Mesendoderm (in vitro differentiated cells): ENCODE measurements around the gene TTC3.
"Not testable (repeated sequence)": the region's sequence is repeated elsewhere in the genome, so short reads cannot be mapped to it uniquely, and the experiment has no call there.

Experiments used
- DNase-seq: peaks from one replicate; pipeline ENCODE4 v3.0.0; 2013
- H2AK5ac ChIP-seq: 2 replicates; pipeline ENCODE4 v1.6.1; 2013; ENCODE audit warnings: low read length, inconsistent platforms
- H2BK120ac ChIP-seq: 2 replicates; pipeline ENCODE4 v1.6.1; 2013; ENCODE audit warnings: low read depth, mild to moderate bottlenecking, low read length, moderate library complexity, mixed read lengths
- H2BK15ac ChIP-seq: replicated peaks from 2 replicates; pipeline ENCODE4 v1.6.1; 2013; ENCODE audit warnings: low read depth, mild to moderate bottlenecking, moderate library complexity
- H2BK5ac ChIP-seq: 2 replicates; pipeline ENCODE4 v1.6.1; 2013; ENCODE audit warnings: low read length, inconsistent platforms
- H3K18ac ChIP-seq: 2 replicates; pipeline ENCODE4 v1.6.1; 2013; ENCODE audit warnings: mild to moderate bottlenecking, low read length, mixed read lengths
- H3K23ac ChIP-seq: one replicate; pipeline ENCODE4 v1.6.1; 2013; ENCODE audit warnings: low read length
- H3K27ac ChIP-seq: 2 replicates; pipeline ENCODE4 v1.5.1; 2013; ENCODE audit warnings: low read depth, mild to moderate bottlenecking, inconsistent platforms, low read length, moderate library complexity
- H3K27me3 ChIP-seq: 2 replicates; pipeline ENCODE4 v1.6.1; 2013; ENCODE audit warnings: low read length, control low read depth, mild to moderate bottlenecking, inconsistent platforms; ENCODE audit not compliant: insufficient read depth, poor library complexity
- H3K36me3 ChIP-seq: 2 replicates; pipeline ENCODE4 v1.6.1; 2013; ENCODE audit warnings: low read length, inconsistent platforms; ENCODE audit not compliant: control insufficient read depth, insufficient read depth
- H3K4ac ChIP-seq: one replicate; pipeline ENCODE4 v1.6.1; 2013; ENCODE audit warnings: low read depth, mild to moderate bottlenecking, low read length, moderate library complexity
- H3K4me1 ChIP-seq: 2 replicates; pipeline ENCODE4 v1.6.1; 2013; ENCODE audit warnings: low read depth, low read length, inconsistent platforms; ENCODE audit not compliant: control insufficient read depth
- H3K4me2 ChIP-seq: 2 replicates; pipeline ENCODE4 v1.6.1; 2013; ENCODE audit warnings: low read length
- H3K4me3 ChIP-seq: 2 replicates; pipeline ENCODE4 v1.5.1; 2013; ENCODE audit warnings: mild to moderate bottlenecking, low read length
- H3K56ac ChIP-seq: one replicate; pipeline ENCODE4 v1.6.1; 2013; ENCODE audit warnings: low read length
- H3K79me1 ChIP-seq: 2 replicates; pipeline ENCODE4 v1.6.1; 2013; ENCODE audit warnings: low read length, inconsistent platforms
- H3K79me2 ChIP-seq: 2 replicates; pipeline ENCODE4 v1.6.1; 2013; ENCODE audit warnings: mild to moderate bottlenecking, low read length; ENCODE audit not compliant: control insufficient read depth, insufficient read depth
- H3K9ac ChIP-seq: 2 replicates; pipeline ENCODE4 v1.6.1; 2013; ENCODE audit warnings: low read length, inconsistent platforms
- H4K5ac ChIP-seq: one replicate; pipeline ENCODE4 v1.6.1; 2013; ENCODE audit warnings: low read length
- H4K8ac ChIP-seq: one replicate; pipeline ENCODE4 v1.6.1; 2013; ENCODE audit warnings: low read depth, mild to moderate bottlenecking, control low read depth, low read length, moderate library complexity
- WGBS: extraction: QIAGEN DNeasy Blood & Tissue Kit; methylation state at CpG from one replicate; pipeline ENCODE4 v1.1.7; 2013; ENCODE audit warnings: low lambda C conversion rate, missing lambda C conversion rate; ENCODE audit not compliant: insufficient coverage; ENCODE audit errors: extremely low coverage; 5-methylcytosine and 5-hydroxymethylcytosine counted together

The TTC3 gene

DNA sequence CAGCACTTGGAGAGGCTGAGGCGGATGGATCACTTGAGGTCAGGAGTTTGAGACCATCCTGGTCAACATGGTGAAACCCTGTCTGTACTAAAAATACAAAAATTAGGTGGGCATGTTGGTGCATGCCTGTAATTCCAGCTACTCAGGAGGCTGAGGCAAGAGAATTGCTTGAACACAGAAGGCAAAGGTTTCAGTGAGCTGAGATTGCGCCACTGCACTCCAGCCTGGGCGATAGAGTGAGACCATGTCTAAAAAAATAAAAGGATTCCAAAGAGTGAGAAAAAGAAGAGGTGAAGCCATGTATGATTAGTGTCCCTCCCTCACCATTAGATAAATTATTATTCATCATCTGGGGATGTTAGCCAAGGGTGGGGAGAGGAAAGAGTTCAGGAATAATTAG is 29.7 kb downstream of the TTC3 start:
- not testable (repeated sequence) for H3K36me3 ChIP-seq, DNase-seq

GRCh38 chr21:37106998-37107397 is 33.9 kb downstream of the TTC3 start:
- H3K36me3 ChIP-seq = no peaks in the 10 kb centered on the region
- H3K4me1 ChIP-seq = no peaks in the 10 kb centered on the region
- no peaks in the 10 kb centered on the region for H3K79me1 ChIP-seq
- H4K5ac ChIP-seq = no peak overlapping the region
- no peak for DNase-seq
- H3K4me3 ChIP-seq = no peak overlapping the region
- no peak overlapping the region for H2AK5ac ChIP-seq
- H3K56ac ChIP-seq = no peak overlapping the region
- no peak overlapping the region for H3K4ac ChIP-seq
- no peaks in the 10 kb centered on the region for H3K79me2 ChIP-seq
- H3K23ac ChIP-seq = no peak overlapping the region
- H2BK15ac ChIP-seq = no peak overlapping the region
- H2BK5ac ChIP-seq = no peak overlapping the region
- no peak overlapping the region for H4K8ac ChIP-seq
- H2BK120ac ChIP-seq = no peak overlapping the region
- H3K4me2 ChIP-seq = no peak overlapping the region
- no peak overlapping the region for H3K9ac ChIP-seq
- no peaks in the 10 kb centered on the region for H3K27me3 ChIP-seq
- no peak overlapping the region for H3K18ac ChIP-seq
- no peak overlapping the region for H3K27ac ChIP-seq
- WGBS = no CpG with 5 or more reads among the region's 2 CpGs

More for the DNA sequence above, 29.7 kb downstream of the TTC3 start:
- not testable (repeated sequence) for H2BK5ac ChIP-seq, H3K4me2 ChIP-seq, H2AK5ac ChIP-seq, H2BK120ac ChIP-seq, H3K4ac ChIP-seq, H3K4me3 ChIP-seq, H3K9ac ChIP-seq, H3K79me2 ChIP-seq, H3K23ac ChIP-seq, H2BK15ac ChIP-seq, H3K56ac ChIP-seq, H4K5ac ChIP-seq, H3K27ac ChIP-seq, H3K79me1 ChIP-seq, H3K4me1 ChIP-seq, H3K27me3 ChIP-seq, H4K8ac ChIP-seq, H3K18ac ChIP-seq
- WGBS = no CpG with 5 or more reads among the region's 3 CpGs

- no CpG with 5 or more reads among the region's 6 CpGs for WGBS
Observed at GRCh38 chr21:37111029-37111428, 38.0 kb downstream of the TTC3 start.

DNA sequence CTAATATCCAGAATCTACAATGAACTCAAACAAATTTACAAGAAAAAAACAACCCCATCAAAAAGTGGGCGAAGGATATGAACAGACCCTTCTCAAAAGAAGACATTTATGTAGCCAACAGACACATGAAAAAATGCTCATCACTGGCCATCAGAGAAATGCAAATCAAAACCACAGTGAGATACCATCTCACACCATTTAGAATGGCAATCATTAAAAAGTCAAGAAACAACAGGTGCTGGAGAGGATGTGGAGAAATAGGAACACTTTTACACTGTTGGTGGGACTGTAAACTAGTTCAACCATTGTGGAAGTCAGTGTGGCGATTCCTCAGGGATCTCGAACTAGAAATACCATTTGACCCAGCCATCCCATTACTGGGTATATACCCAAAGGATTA is 41.2 kb downstream of the TTC3 start:
- not testable (repeated sequence) for H3K79me1 ChIP-seq, H2AK5ac ChIP-seq, DNase-seq, H3K18ac ChIP-seq, H3K4me3 ChIP-seq, H3K27me3 ChIP-seq, H3K36me3 ChIP-seq, H2BK120ac ChIP-seq, H3K56ac ChIP-seq, H3K4ac ChIP-seq, H3K4me2 ChIP-seq, H3K23ac ChIP-seq, H3K4me1 ChIP-seq, H4K5ac ChIP-seq, H2BK5ac ChIP-seq, H3K79me2 ChIP-seq, H2BK15ac ChIP-seq, H4K8ac ChIP-seq, H3K27ac ChIP-seq, H3K9ac ChIP-seq
- no CpG with 5 or more reads among the region's 3 CpGs for WGBS

More at GRCh38 chr21:37111029-37111428, 38.0 kb downstream of the TTC3 start:
- H3K23ac ChIP-seq, H2AK5ac ChIP-seq, H3K79me1 ChIP-seq, H4K8ac ChIP-seq, H3K56ac ChIP-seq, H2BK15ac ChIP-seq, H3K27me3 ChIP-seq, H3K18ac ChIP-seq, DNase-seq, H3K4me1 ChIP-seq, H4K5ac ChIP-seq, H3K27ac ChIP-seq, H3K4me3 ChIP-seq, H2BK120ac ChIP-seq, H3K4ac ChIP-seq, H3K36me3 ChIP-seq, H3K79me2 ChIP-seq, H3K9ac ChIP-seq, H2BK5ac ChIP-seq, H3K4me2 ChIP-seq: not testable (repeated sequence)

DNA sequence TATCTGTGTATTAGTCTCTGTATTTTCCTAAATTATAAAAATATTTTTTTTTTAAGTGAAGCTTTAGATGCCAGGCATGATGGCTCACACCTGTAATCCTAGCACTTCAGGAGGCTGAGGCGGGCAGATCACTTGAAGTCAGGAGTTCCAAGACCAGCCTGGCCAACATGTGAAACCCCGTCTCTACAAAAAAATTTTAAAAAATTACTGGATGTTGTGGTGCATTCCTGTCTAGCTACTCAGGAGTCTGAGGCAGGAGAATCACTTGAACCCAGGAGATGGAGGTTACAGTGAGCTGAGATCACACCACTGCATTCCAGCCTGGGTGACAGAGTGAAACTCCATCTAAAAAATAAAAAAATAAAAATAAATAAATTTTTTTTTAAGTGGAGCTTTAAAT is 43.4 kb downstream of the TTC3 start:
- not testable (repeated sequence) for H3K4me2 ChIP-seq, H3K79me1 ChIP-seq, H3K27me3 ChIP-seq, H2AK5ac ChIP-seq, DNase-seq, H3K9ac ChIP-seq, H3K4me3 ChIP-seq, H3K23ac ChIP-seq, H2BK15ac ChIP-seq, H2BK120ac ChIP-seq, H3K56ac ChIP-seq, H4K5ac ChIP-seq, H4K8ac ChIP-seq, H2BK5ac ChIP-seq, H3K36me3 ChIP-seq, H3K4ac ChIP-seq, H3K27ac ChIP-seq, H3K4me1 ChIP-seq, H3K18ac ChIP-seq, H3K79me2 ChIP-seq
- WGBS = no CpG with 5 or more reads among the region's 2 CpGs

GRCh38 chr21:37117204-37117603 is 44.1 kb downstream of the TTC3 start:
- H3K56ac ChIP-seq = no peak overlapping the region
- H3K79me1 ChIP-seq = no peaks in the 10 kb centered on the region
- H4K5ac ChIP-seq = no peak overlapping the region
- no peak overlapping the region for H4K8ac ChIP-seq
- no peak overlapping the region for H3K23ac ChIP-seq
- no peak for DNase-seq
- no peak overlapping the region for H3K4me2 ChIP-seq
- H2BK15ac ChIP-seq = no peak overlapping the region
- no peak overlapping the region for H2AK5ac ChIP-seq
- no peaks in the 10 kb centered on the region for H3K79me2 ChIP-seq
- no peak overlapping the region for H3K27ac ChIP-seq
- no peak overlapping the region for H3K4ac ChIP-seq
- no peaks in the 10 kb centered on the region for H3K36me3 ChIP-seq
- no peak overlapping the region for H3K18ac ChIP-seq
- H2BK120ac ChIP-seq = no peak overlapping the region
- H3K27me3 ChIP-seq = no peaks in the 10 kb centered on the region
- H2BK5ac ChIP-seq = no peak overlapping the region
- H3K9ac ChIP-seq = no peak overlapping the region
- no peaks in the 10 kb centered on the region for H3K4me1 ChIP-seq
- H3K4me3 ChIP-seq = no peak overlapping the region
